Right cardiac atrium (tissue), 5 donors: Measurements from ENCODE around the gene DAD1. TPM values are rescaled to one million over a fixed set of nuclear protein-coding genes. Genes with fewer than 3 reads are reported as not detected.

Source experiments
- ATAC-seq, 2 donors: fragments of 200-7000 bp; cut with Tn5 transposase; one replicate each; pipeline versions ENCODE4 v1.8.0 to v1.9.1; 2020; ENCODE audit warnings: moderate library complexity in 2 of 2, mild to moderate bottlenecking in 1 of 2
- DNase-seq, 3 donors: peaks; one replicate each; pipeline ENCODE4 v3.0.0-alpha.2; 2020
- H3K27ac ChIP-seq: one replicate; pipeline ENCODE4 v1.5.1; 2013; ENCODE audit warnings: mild to moderate bottlenecking, low read length, control low read depth, moderate library complexity
- H3K27me3 ChIP-seq: one replicate; pipeline ENCODE4 v1.6.1; 2013; ENCODE audit not compliant: control insufficient read depth, insufficient read depth
- H3K4me1 ChIP-seq: one replicate; pipeline ENCODE4 v1.6.1; 2013; ENCODE audit warnings: low read length; ENCODE audit not compliant: control insufficient read depth, insufficient read depth
- H3K4me3 ChIP-seq: one replicate; pipeline ENCODE4 v1.5.1; 2013; ENCODE audit warnings: low read length, control low read depth
- H3K9me3 ChIP-seq: one replicate; pipeline ENCODE4 v1.6.1; 2013; ENCODE audit warnings: low read length; ENCODE audit not compliant: control insufficient read depth
- WGBS: extraction: QIAGEN DNeasy Blood & Tissue Kit; methylation state at CpG from one replicate; pipeline ENCODE4 v1.1.7; 2013; 5-methylcytosine and 5-hydroxymethylcytosine counted together
- intact Hi-C, 4 donors: fragments of 100-400 bp; cut with DNase I; formaldehyde crosslinking; loops; one replicate each; pipeline versions ENCODE4 v1.11.0 to v1.14.0; 2022 to 2023
- polyA plus RNA-seq: library from polyadenylated mRNA; stranded (reverse); fragments of 200-250 nt; gene quantifications from one replicate; pipeline ENCODE4 v1.2.3, GENCODE V29; 2013
- total RNA-seq, 4 donors: library from RNA; stranded (reverse); fragmentation: NEBNext Ultra II Directional; extraction: Animal tissue kit (Norgen Biotek cat#: 25700); gene quantifications; one replicate each; pipeline ENCODE4 v1.2.1, GENCODE V29; 2021
- donor health status: healthy with polysubstance abuse.
- donor health status: DM: no; HTN: yes; CAD: no.
- donor health status: DM: no; HTN: no; CAD: no.
- donor health status: DM: no; HTN: yes; CAD: no; lungs with severe emphysema.
- donor health status: DM: yes; HTN: yes; CAD: no.

DAD1 gene
- total and polyA plus RNA-seq, 5 donors = 122 to 220 (median 162) TPM

GRCh38 chr14:22583994-22584393, 5.0 kb downstream of the DAD1 start:
- DNase-seq = no peak
- Histone ChIP-seq H3K4me1 (no peaks in the 10 kb centered on the region), H3K27ac (no peak overlapping the region)

DNA sequence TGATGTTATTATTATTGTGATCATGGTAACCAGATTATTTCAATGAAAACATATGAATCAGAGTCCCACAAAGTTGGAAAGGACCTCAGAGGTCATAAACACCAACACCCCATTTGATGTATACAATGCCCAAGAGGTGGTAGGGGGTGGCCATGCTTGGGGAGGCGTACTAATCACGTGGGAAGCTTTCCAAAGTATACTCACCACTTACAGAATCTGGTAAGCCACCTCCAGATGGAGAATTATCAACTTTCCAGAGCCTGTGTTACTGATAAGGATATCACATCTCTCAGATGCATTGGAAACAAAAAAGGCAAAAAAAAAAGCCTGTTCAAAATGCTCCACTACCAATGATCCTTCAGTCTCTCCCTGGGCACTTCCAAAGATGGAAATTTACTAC, 8.4 kb downstream of the DAD1 start:
- no peaks in the 10 kb centered on the region for H3K9me3 ChIP-seq
- intact Hi-C loops = no loop called here
- no peaks in the 10 kb centered on the region for H3K4me1 ChIP-seq
- no peak overlapping the region for H3K4me3 ChIP-seq
- H3K27ac ChIP-seq = no peak overlapping the region
- H3K27me3 ChIP-seq = no peaks in the 10 kb centered on the region
- WGBS = 47% methylated on average over 2 of the region's 2 CpGs
- DNase-seq = no peak
- no peak for ATAC-seq

More at GRCh38 chr14:22583994-22584393, 5.0 kb downstream of the DAD1 start:
- 61% methylated on average over 1 of the region's 1 CpG for WGBS
- Histone ChIP-seq H3K9me3 (no peaks in the 10 kb centered on the region), H3K27me3 (no peaks in the 10 kb centered on the region), H3K4me3 (no peak overlapping the region)
- intact Hi-C loops = no loop called here
- no peak for ATAC-seq

DNA sequence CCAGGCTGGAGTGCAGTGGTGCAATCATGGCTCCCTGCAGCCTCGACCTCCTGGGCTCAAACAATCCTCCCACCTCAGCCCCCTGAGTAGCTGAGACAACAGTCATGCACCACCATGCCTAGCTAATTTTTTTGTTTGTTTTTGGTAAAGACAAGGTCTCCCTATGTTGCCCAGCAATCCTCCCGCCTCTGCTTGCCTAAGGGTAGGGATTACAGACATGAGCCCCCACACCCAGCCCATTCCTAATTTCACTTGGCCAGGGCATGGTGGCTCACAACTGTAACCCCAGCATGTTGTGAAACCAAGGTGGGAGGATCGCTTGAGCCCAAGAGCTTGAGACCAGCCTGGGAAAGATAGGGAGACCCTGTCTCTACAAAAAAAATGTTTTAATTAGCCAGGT, 9.1 kb downstream of the DAD1 start:
- intact Hi-C loops = loop anchor here in 1 of 4 donors (10.0 kb wide), 1 partner anchor 75 kb away; no protein-coding TSS in a partner anchor
- Histone ChIP-seq H3K9me3 (no peaks in the 10 kb centered on the region), H3K4me1 (no peaks in the 10 kb centered on the region), H3K4me3 (no peak overlapping the region), H3K27ac (no peak overlapping the region), H3K27me3 (no peaks in the 10 kb centered on the region)
- WGBS = 88% methylated on average over 3 of the region's 3 CpGs
- DNase-seq = no peak
- no peak for ATAC-seq

DNA sequence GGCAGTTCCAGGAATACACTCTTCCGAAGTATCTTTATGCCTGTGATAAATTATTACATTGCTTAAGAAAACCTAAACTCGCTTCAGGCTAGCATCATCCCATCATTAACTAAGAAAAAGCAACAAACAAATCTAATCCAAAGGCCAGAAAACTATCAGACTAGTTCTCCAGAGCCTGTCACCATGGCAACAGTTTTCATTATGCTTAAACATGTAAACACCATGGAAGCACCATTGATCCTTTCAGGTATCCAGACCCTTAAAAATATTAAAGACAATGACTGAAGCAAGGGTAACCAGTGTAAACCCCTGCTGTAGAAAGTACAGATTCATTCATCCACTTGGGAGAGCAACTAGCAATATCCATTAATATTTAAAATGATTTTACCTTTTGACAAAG, 9.8 kb downstream of the DAD1 start:
- Histone ChIP-seq H3K4me3 (no peak overlapping the region), H3K27ac (no peak overlapping the region), H3K9me3 (no peaks in the 10 kb centered on the region), H3K4me1 (no peaks in the 10 kb centered on the region), H3K27me3 (no peaks in the 10 kb centered on the region)
- ATAC-seq = no peak
- no peak for DNase-seq
- WGBS = 60% methylated on average over 2 of the region's 2 CpGs
- intact Hi-C loops = loop anchor here in 1 of 4 donors (10.0 kb wide), 1 partner anchor 76 kb away; no protein-coding TSS in a partner anchor

GRCh38 chr14:22577334-22577908, 11.6 kb downstream of the DAD1 start:
- Histone ChIP-seq H3K4me3 (no peak overlapping the region), H3K27ac (no peak overlapping the region), H3K27me3 (no peaks in the 10 kb centered on the region), H3K9me3 (no peaks in the 10 kb centered on the region), H3K4me1 (no peaks in the 10 kb centered on the region)
- intact Hi-C loops = loop anchor here in 1 of 4 donors (10.0 kb wide), 1 partner anchor 77 kb away; no protein-coding TSS in a partner anchor
- no peak for DNase-seq
- 71% methylated on average over 6 of the region's 6 CpGs for WGBS
- ATAC-seq = no peak

DNA sequence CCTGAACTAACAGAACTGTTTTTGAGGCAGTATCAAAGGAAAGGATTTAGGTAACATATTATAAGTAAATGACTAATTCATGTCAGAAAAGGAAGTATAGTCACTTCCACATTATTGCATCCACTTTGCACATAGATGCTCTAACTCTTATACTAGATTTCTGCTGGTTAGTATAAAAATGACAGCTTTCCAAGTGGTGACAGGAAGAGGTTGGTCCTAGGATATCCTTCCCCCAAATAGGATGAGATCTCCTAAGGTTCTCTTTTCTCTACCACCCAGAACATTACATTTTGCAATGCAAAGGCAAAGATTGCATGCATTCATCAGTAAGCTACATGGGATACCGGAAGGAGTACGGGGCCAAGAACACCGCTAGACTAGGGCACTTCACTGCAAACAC, 15.2 kb downstream of the DAD1 start:
- Histone ChIP-seq H3K27ac (no peak overlapping the region), H3K27me3 (no peaks in the 10 kb centered on the region), H3K4me1 (peaks cover 2% of the 10 kb centered on the region), H3K9me3 (no peaks in the 10 kb centered on the region), H3K4me3 (no peak overlapping the region)
- no peak for DNase-seq
- ATAC-seq = no peak
- 94% methylated on average over 3 of the region's 3 CpGs for WGBS
- intact Hi-C loops = loop anchor here in 3 of 4 donors (2.0 to 10.0 kb wide), 3 partner anchors 78 to 81 kb away; no protein-coding TSS in a partner anchor

- peak in 1 of 2 donors; percentile 43 for ATAC-seq
- no peak for DNase-seq
- H3K27ac ChIP-seq = no peak overlapping the region
- 89% methylated on average over 1 of the region's 1 CpG for WGBS
- H3K4me1 ChIP-seq = peaks cover 2% of the 10 kb centered on the region
- H3K9me3 ChIP-seq = no peaks in the 10 kb centered on the region
- intact Hi-C loops = loop anchor here in 3 of 4 donors (2.0 to 10.0 kb wide), 3 partner anchors 80 to 82 kb away; no protein-coding TSS in a partner anchor
- no peaks in the 10 kb centered on the region for H3K27me3 ChIP-seq
- no peak overlapping the region for H3K4me3 ChIP-seq
Observed at GRCh38 chr14:22572562-22573058, 16.4 kb downstream of the DAD1 start.

GRCh38 chr14:22570132-22570949, 18.7 kb downstream of the DAD1 start:
- peak in 2 of 3 donors; percentile 50 to 80 for DNase-seq
- ATAC-seq = peak; percentile 65 to 72
- intact Hi-C loops = loop anchor here in 2 of 4 donors (5.0 to 10.0 kb wide), 2 partner anchors 82 to 84 kb away; no protein-coding TSS in a partner anchor
- H3K4me1 ChIP-seq = peaks cover 2% of the 10 kb centered on the region
- H3K27ac ChIP-seq = peak overlapping the region; percentile 3
- 25% methylated on average over 8 of the region's 8 CpGs for WGBS
- H3K9me3 ChIP-seq = no peaks in the 10 kb centered on the region
- no peak overlapping the region for H3K4me3 ChIP-seq
- H3K27me3 ChIP-seq = no peaks in the 10 kb centered on the region

- Histone ChIP-seq H3K9me3 (no peaks in the 10 kb centered on the region), H3K27ac (no peak overlapping the region), H3K4me1 (peaks cover 2% of the 10 kb centered on the region), H3K27me3 (no peaks in the 10 kb centered on the region), H3K4me3 (no peak overlapping the region)
- 74% methylated on average over 3 of the region's 3 CpGs for WGBS
- DNase-seq (no peak), ATAC-seq (no peak)
- intact Hi-C loops = loop anchor here (5.0 to 10.0 kb wide), 4 partner anchors 83 to 285 kb away; no protein-coding TSS in a partner anchor
Observed at GRCh38 chr14:22569737-22570131, 19.3 kb downstream of the DAD1 start.

GRCh38 chr14:22569106-22569736, 19.8 kb downstream of the DAD1 start:
- Histone ChIP-seq H3K4me3 (no peak overlapping the region), H3K27me3 (no peaks in the 10 kb centered on the region), H3K9me3 (no peaks in the 10 kb centered on the region), H3K27ac (no peak overlapping the region), H3K4me1 (peaks cover 2% of the 10 kb centered on the region)
- no peak for DNase-seq
- intact Hi-C loops = loop anchor here in 2 of 4 donors (5.0 to 10.0 kb wide), 3 partner anchors 86 to 286 kb away; no protein-coding TSS in a partner anchor
- no peak for ATAC-seq
- WGBS = 84% methylated on average over 6 of the region's 6 CpGs
